ENCODE data around the gene PRPF8.

The PRPF8 gene

GRCh38 chr17:1727876-1728630 is 43.4 kb upstream of the PRPF8 start:
- no peak for TF ChIP-seq EZH2phosphoT487 (IDR thresholded peaks at IDR 0.05; ENCODE audit: low read depth)
- Histone ChIP-seq H3K27me3 (ENCODE audit: low read depth, low read length) (no peaks in the 10 kb centered on the region), H3K36me3 (replicated peaks; ENCODE audit: low read depth, low read length) (peaks cover 21% of the 10 kb centered on the region), H4K20me1 (ENCODE audit: insufficient read depth, low read length) (no peaks in the 10 kb centered on the region), H3K4me2 (ENCODE audit: low read length) (no peak overlapping the region), H3K9me3 (ENCODE audit: insufficient read depth, low read length) (no peaks in the 10 kb centered on the region), H3K27ac (ENCODE audit: low read length) (no peak overlapping the region), H3K4me3 (ENCODE audit: low read length) (no peak overlapping the region), H3K79me2 (ENCODE audit: low read length) (peaks cover 35% of the 10 kb centered on the region), H3K9ac (ENCODE audit: low read length) (no peak overlapping the region), H3K4me1 (ENCODE audit: low read length) (peaks cover 30% of the 10 kb centered on the region), H2AFZ (ENCODE audit: low read depth, low read length) (no peak overlapping the region)

DNA sequence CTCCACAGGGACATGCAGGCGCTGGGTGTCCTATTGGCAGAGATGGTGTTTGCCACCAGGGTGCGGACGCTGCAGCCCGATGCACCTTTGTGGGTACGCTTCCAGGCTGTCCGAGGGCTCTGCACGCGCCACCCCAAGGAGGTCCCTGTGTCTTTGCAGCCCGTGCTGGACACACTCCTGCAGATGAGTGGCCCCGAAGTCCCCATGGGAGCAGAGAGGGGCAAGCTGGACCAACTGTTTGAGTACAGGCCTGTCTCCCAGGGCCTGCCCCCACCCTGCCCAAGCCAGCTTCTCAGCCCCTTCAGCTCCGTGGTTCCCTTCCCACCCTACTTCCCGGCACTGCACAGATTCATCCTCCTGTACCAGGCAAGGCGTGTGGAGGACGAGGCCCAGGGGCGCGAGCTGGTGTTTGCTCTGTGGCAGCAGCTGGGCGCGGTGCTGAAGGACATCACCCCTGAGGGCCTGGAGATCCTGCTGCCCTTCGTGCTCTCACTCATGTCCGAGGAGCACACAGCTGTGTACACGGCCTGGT is 42.7 kb upstream of the PRPF8 start:
- Histone ChIP-seq H3K36me3 (replicated peaks; ENCODE audit: low read depth, low read length) (peaks cover 21% of the 10 kb centered on the region), H3K9me3 (ENCODE audit: insufficient read depth, low read length) (no peaks in the 10 kb centered on the region), H2AFZ (ENCODE audit: low read depth, low read length) (no peak overlapping the region), H3K4me1 (ENCODE audit: low read length) (peaks cover 36% of the 10 kb centered on the region), H3K79me2 (ENCODE audit: low read length) (peaks cover 35% of the 10 kb centered on the region), H3K27me3 (ENCODE audit: low read depth, low read length) (no peaks in the 10 kb centered on the region), H3K4me2 (ENCODE audit: low read length) (peak overlapping the region; percentile 83; the same call in 1 of the 2 replicates), H3K4me3 (ENCODE audit: low read length) (no peak overlapping the region), H3K27ac (ENCODE audit: low read length) (no peak overlapping the region), H4K20me1 (ENCODE audit: insufficient read depth, low read length) (no peaks in the 10 kb centered on the region), H3K9ac (ENCODE audit: low read length) (no peak overlapping the region)
- TF ChIP-seq EZH2phosphoT487 (IDR thresholded peaks at IDR 0.05; ENCODE audit: low read depth) = no peak
- TF ChIP-seq, protein P1, sequence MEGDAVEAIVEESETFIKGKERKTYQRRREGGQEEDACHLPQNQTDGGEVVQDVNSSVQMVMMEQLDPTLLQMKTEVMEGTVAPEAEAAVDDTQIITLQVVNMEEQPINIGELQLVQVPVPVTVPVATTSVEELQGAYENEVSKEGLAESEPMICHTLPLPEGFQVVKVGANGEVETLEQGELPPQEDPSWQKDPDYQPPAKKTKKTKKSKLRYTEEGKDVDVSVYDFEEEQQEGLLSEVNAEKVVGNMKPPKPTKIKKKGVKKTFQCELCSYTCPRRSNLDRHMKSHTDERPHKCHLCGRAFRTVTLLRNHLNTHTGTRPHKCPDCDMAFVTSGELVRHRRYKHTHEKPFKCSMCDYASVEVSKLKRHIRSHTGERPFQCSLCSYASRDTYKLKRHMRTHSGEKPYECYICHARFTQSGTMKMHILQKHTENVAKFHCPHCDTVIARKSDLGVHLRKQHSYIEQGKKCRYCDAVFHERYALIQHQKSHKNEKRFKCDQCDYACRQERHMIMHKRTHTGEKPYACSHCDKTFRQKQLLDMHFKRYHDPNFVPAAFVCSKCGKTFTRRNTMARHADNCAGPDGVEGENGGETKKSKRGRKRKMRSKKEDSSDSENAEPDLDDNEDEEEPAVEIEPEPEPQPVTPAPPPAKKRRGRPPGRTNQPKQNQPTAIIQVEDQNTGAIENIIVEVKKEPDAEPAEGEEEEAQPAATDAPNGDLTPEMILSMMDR (IDR thresholded peaks at IDR 0.05; ENCODE audit: low read depth, low read length) = no peak

GRCh38 chr17:1726626-1727257 is 42.1 kb upstream of the PRPF8 start:
- Histone ChIP-seq H3K4me2 (ENCODE audit: low read length) (peak overlapping the region; percentile 83), H2AFZ (ENCODE audit: low read depth, low read length) (no peak overlapping the region), H4K20me1 (ENCODE audit: insufficient read depth, low read length) (no peaks in the 10 kb centered on the region), H3K27me3 (ENCODE audit: low read depth, low read length) (no peaks in the 10 kb centered on the region), H3K27ac (ENCODE audit: low read length) (peak overlapping the region; percentile 21; the same call in 1 of the 2 replicates), H3K4me3 (ENCODE audit: low read length) (peak overlapping the region; percentile 81; the same call in 1 of the 2 replicates), H3K9me3 (ENCODE audit: insufficient read depth, low read length) (no peaks in the 10 kb centered on the region), H3K4me1 (ENCODE audit: low read length) (peaks cover 40% of the 10 kb centered on the region), H3K79me2 (ENCODE audit: low read length) (peaks cover 35% of the 10 kb centered on the region), H3K9ac (ENCODE audit: low read length) (no peak overlapping the region), H3K36me3 (replicated peaks; ENCODE audit: low read depth, low read length) (peaks cover 21% of the 10 kb centered on the region)
- TF ChIP-seq, protein P1 (IDR thresholded peaks at IDR 0.05; ENCODE audit: low read depth, low read length) = no peak
- TF ChIP-seq EZH2phosphoT487 (IDR thresholded peaks at IDR 0.05; ENCODE audit: low read depth) = no peak

GRCh38 chr17:1725642-1726511 is 41.2 kb upstream of the PRPF8 start:
- Histone ChIP-seq H3K36me3 (replicated peaks; ENCODE audit: low read depth, low read length) (peaks cover 21% of the 10 kb centered on the region), H3K4me1 (ENCODE audit: low read length) (peaks cover 45% of the 10 kb centered on the region), H3K4me3 (ENCODE audit: low read length) (peak overlapping the region; percentile 81), H3K27ac (ENCODE audit: low read length) (peak overlapping the region; percentile 34), H3K27me3 (ENCODE audit: low read depth, low read length) (no peaks in the 10 kb centered on the region), H3K9ac (ENCODE audit: low read length) (peak overlapping the region; percentile 50), H3K79me2 (ENCODE audit: low read length) (peaks cover 35% of the 10 kb centered on the region), H3K9me3 (ENCODE audit: insufficient read depth, low read length) (no peaks in the 10 kb centered on the region), H2AFZ (ENCODE audit: low read depth, low read length) (no peak overlapping the region), H3K4me2 (ENCODE audit: low read length) (peak overlapping the region; percentile 83), H4K20me1 (ENCODE audit: insufficient read depth, low read length) (no peaks in the 10 kb centered on the region)
- TF ChIP-seq, protein P1 (IDR thresholded peaks at IDR 0.05; ENCODE audit: low read depth, low read length) = no peak
- TF ChIP-seq EZH2phosphoT487 (IDR thresholded peaks at IDR 0.05; ENCODE audit: low read depth) = no peak

All from OCI-LY3 (cell line).